Adrenal gland (tissue), 12 donors: ENCODE results near the gene RAB4A. TPM values are rescaled to one million over a fixed set of nuclear protein-coding genes. Genes with fewer than 3 reads are reported as not detected.

Experiments
- DNase-seq, 7 donors: peaks; one replicate each; pipeline ENCODE4 v3.0.0-alpha.2; 2019 to 2020
- H3K27ac ChIP-seq, 5 donors: fragments of 200-600 bp; sonication (generic) in 4 of 5; 1 replicate in 3 of 5; 2 replicates in 2 of 5; pipeline versions ENCODE4 v1.5.1 to v1.8.0; 2016 to 2020; ENCODE audit warnings: mild to moderate bottlenecking in 1 of 5
- H3K27me3 ChIP-seq: fragments of 200-600 bp; 2 replicates; pipeline ENCODE4 v1.8.0; 2021
- H3K36me3 ChIP-seq, 2 donors: fragments of 200-600 bp; replicated peaks in 1 of 2; 1 replicate in 1 of 2; 2 replicates in 1 of 2; pipeline versions ENCODE4 v1.5.1 to v1.8.0; 2018 to 2022
- H3K4me1 ChIP-seq, 2 donors: fragments of 200-600 bp; replicated peaks in 1 of 2; 1 replicate in 1 of 2; 2 replicates in 1 of 2; pipeline versions ENCODE4 v1.5.1 to v1.8.0; 2018 to 2021
- H3K4me3 ChIP-seq, 4 donors: fragments of 200-600 bp; sonication (generic) in 3 of 4; one replicate each; pipeline ENCODE4 v1.5.1; 2016 to 2018
- H3K9me3 ChIP-seq, 3 donors: fragments of 200-600 bp; sonication (generic) in 1 of 3; replicated peaks in 1 of 3; 1 replicate in 2 of 3; 2 replicates in 1 of 3; pipeline versions ENCODE4 v1.5.1 to v1.8.0; 2016 to 2021
- CTCF ChIP-seq, 6 experiments: fragments of 450-650 bp in 4 of 6; fragments of 200-600 bp in 2 of 6; sonication (generic) in 1 of 6; IDR thresholded peaks; 1 replicate in 5 of 6; 2 replicates in 1 of 6; pipeline versions ENCODE4 v1.5.1 to v1.8.0; 2016 to 2021; ENCODE audit warnings: antibody characterized with exemption in 6 of 6, mild to moderate bottlenecking in 2 of 6, moderate library complexity in 1 of 6
- POLR2A ChIP-seq, 2 donors: fragments of 450-650 bp; IDR thresholded peaks; one replicate each; pipeline ENCODE4 v1.6.1; 2017; ENCODE audit warnings: antibody characterized with exemption in 2 of 2, mild to moderate bottlenecking in 2 of 2, moderate library complexity in 1 of 2
- WGBS, 4 donors: extraction: QIAGEN DNeasy Blood & Tissue Kit in 2 of 4; methylation state at CpG; one replicate each; pipeline versions ENCODE4 v1.1.5 to v1.1.7; 2013 to 2017; 5-methylcytosine and 5-hydroxymethylcytosine counted together
- intact Hi-C, 2 donors: fragments of 100-400 bp; cut with DNase I; formaldehyde crosslinking; loops; one replicate each; pipeline versions ENCODE4 v1.14.1 to v1.15.0; 2022 to 2023
- polyA plus RNA-seq, 3 donors: library from polyadenylated mRNA; stranded (reverse); fragments of 200-250 nt in 2 of 3; fragments of 350-450 nt in 1 of 3; fragmentation: Illumina TruSeq in 1 of 3; extraction: RNeasy Lipid Tissue Mini Kit (QIAGEN cat#74804) in 1 of 3; gene quantifications; one replicate each; pipeline ENCODE4 v1.2.3, GENCODE V29; 2013 to 2014
- total RNA-seq, 9 donors: library from RNA; depleted of rRNA in 4 of 9; stranded (reverse); fragments of >200 nt in 4 of 9; fragments of 120-200 nt in 1 of 9; fragmentation: NEBNext Ultra II Directional in 1 of 9; extraction: Animal tissue kit (Norgen Biotek cat#: 25700) in 1 of 9; gene quantifications; one replicate each; pipeline versions ENCODE4 v1.1.0 to v1.2.4, GENCODE V29; 2013 to 2023
- donor health status: healthy with polysubstance abuse.
- donor health status: Bipolar disorder and iron deficiency.
- donor health status: DM: yes; HTN: yes; CAD: no.
- donor health status: DM: no; HTN: no; CAD: no.
- donor health status: DM: no; HTN: no; CAD: no.
- donor health status: DM: yes; HTN: yes; CAD: no.

RAB4A gene
- total and polyA plus RNA-seq, 12 donors = 14.5 to 80.9 (median 45.3) TPM

- Histone ChIP-seq H3K27ac (no peak overlapping the region), H3K9me3 (no peaks in the 10 kb centered on the region), H3K36me3 (no peaks in the 10 kb centered on the region), H3K4me3 (no peak overlapping the region), H3K4me1 (no peaks in the 10 kb centered on the region), H3K27me3 (no peaks in the 10 kb centered on the region)
- intact Hi-C loops = no loop called here
- TF ChIP-seq CTCF (IDR thresholded peaks at IDR 0.05) (no peak), POLR2A (IDR thresholded peaks at IDR 0.05) (no peak)
- DNase-seq = no peak
- 89 to 96% (median 95%) methylated on average over 2 of the region's 2 CpGs for WGBS, 4 donors
Measured at GRCh38 chr1:229262239-229262638, 8.7 kb upstream of the RAB4A start.

- no peaks in the 10 kb centered on the region for H3K27me3 ChIP-seq
- H3K4me1 ChIP-seq = no peaks in the 10 kb centered on the region
- H3K36me3 ChIP-seq = no peaks in the 10 kb centered on the region
- no peak for DNase-seq
- H3K9me3 ChIP-seq = no peaks in the 10 kb centered on the region
- H3K27ac ChIP-seq = no peak overlapping the region
- TF ChIP-seq POLR2A (IDR thresholded peaks at IDR 0.05) (no peak), CTCF (IDR thresholded peaks at IDR 0.05) (no peak)
- intact Hi-C loops = no loop called here
- no peak overlapping the region for H3K4me3 ChIP-seq
Measured at GRCh38 chr1:229263254-229263653, 7.7 kb upstream of the RAB4A start.

GRCh38 chr1:229264068-229264467 lies 6.8 kb upstream of the RAB4A start:
- DNase-seq = no peak
- no peaks in the 10 kb centered on the region for H3K4me1 ChIP-seq
- no peaks in the 10 kb centered on the region for H3K9me3 ChIP-seq
- H3K4me3 ChIP-seq = no peak overlapping the region
- H3K27me3 ChIP-seq = no peaks in the 10 kb centered on the region
- TF ChIP-seq POLR2A (IDR thresholded peaks at IDR 0.05) = no peak
- no peak for TF ChIP-seq CTCF (IDR thresholded peaks at IDR 0.05)
- intact Hi-C loops = no loop called here
- 82 to 89% (median 88%) methylated on average over 7 of the region's 7 CpGs for WGBS, 4 donors
- H3K36me3 ChIP-seq = no peaks in the 10 kb centered on the region
- H3K27ac ChIP-seq = no peak overlapping the region

- Histone ChIP-seq H3K4me1 (peaks cover 0 to under 1% of the 10 kb centered on the region in 2 donors), H3K36me3 (no peaks in the 10 kb centered on the region), H3K9me3 (no peaks in the 10 kb centered on the region), H3K27me3 (no peaks in the 10 kb centered on the region), H3K27ac (no peak overlapping the region), H3K4me3 (no peak overlapping the region)
- DNase-seq = no peak
- intact Hi-C loops = no loop called here
- TF ChIP-seq POLR2A (IDR thresholded peaks at IDR 0.05) = no peak
- no peak for TF ChIP-seq CTCF (IDR thresholded peaks at IDR 0.05)
- WGBS, 4 donors = 67 to 82% (median 73%) methylated on average over 5 of the region's 5 CpGs
Measured at GRCh38 chr1:229264487-229264886, 6.4 kb upstream of the RAB4A start.
